ENCODE data around the gene KRTAP12-3.
"Not testable (repeated sequence)": the region's sequence is repeated elsewhere in the genome, so short reads cannot be mapped to it uniquely, and the experiment has no call there.

KRTAP12-3 gene

GRCh38 chr21:44657635-44658540 is at the start of gene KRTAP12-3:
Gene KRTAP12-3 (plus strand): TSS chr21:44657932. CDS start chr21:44657980, 48 bp downstream.
- DNase-seq = no peak

- no peak for DNase-seq
Observed at GRCh38 chr21:44609193-44609592, 48.5 kb upstream of the KRTAP12-3 start.

GRCh38 chr21:44610157-44610843 is 47.4 kb upstream of the KRTAP12-3 start:
- DNase-seq = not testable (repeated sequence)

- DNase-seq = no peak
Observed at GRCh38 chr21:44611551-44611950, 46.2 kb upstream of the KRTAP12-3 start.

- no peak for DNase-seq
Observed at GRCh38 chr21:44612029-44612486, 45.7 kb upstream of the KRTAP12-3 start, which contains the start of gene KRTAP10-8. Gene KRTAP10-8 (plus strand): TSS chr21:44612079. CDS start chr21:44612101, 22 bp downstream.

GRCh38 chr21:44612669-44613229 is 45.0 kb upstream of the KRTAP12-3 start:
- no peak for DNase-seq

- no peak for DNase-seq
Observed at GRCh38 chr21:44613386-44614155, 44.2 kb upstream of the KRTAP12-3 start.

GRCh38 chr21:44614161-44614631 is 43.5 kb upstream of the KRTAP12-3 start:
- no peak for DNase-seq

- no peak for DNase-seq
Observed at GRCh38 chr21:44614961-44615391, 42.8 kb upstream of the KRTAP12-3 start.

- DNase-seq = no peak
Observed at GRCh38 chr21:44615466-44615865, 42.3 kb upstream of the KRTAP12-3 start.

GRCh38 chr21:44615911-44616590 is 41.7 kb upstream of the KRTAP12-3 start:
- no peak for DNase-seq

- no peak for DNase-seq
Observed at GRCh38 chr21:44616591-44616926, 41.2 kb upstream of the KRTAP12-3 start.

- no peak for DNase-seq
Observed at GRCh38 chr21:44617071-44617501, 40.6 kb upstream of the KRTAP12-3 start.

GRCh38 chr21:44618504-44618903 is 39.2 kb upstream of the KRTAP12-3 start:
- DNase-seq = peak in 1 of 2 donors; percentile 7

GRCh38 chr21:44618909-44619308 is 38.8 kb upstream of the KRTAP12-3 start:
- peak; percentile 19 to 31 for DNase-seq

- no peak for DNase-seq
Observed at GRCh38 chr21:44619886-44620285, 37.8 kb upstream of the KRTAP12-3 start.

- no peak for DNase-seq
Observed at GRCh38 chr21:44623575-44623974, 34.2 kb upstream of the KRTAP12-3 start.

- no peak for DNase-seq
Observed at GRCh38 chr21:44625756-44626155, 32.0 kb upstream of the KRTAP12-3 start.

GRCh38 chr21:44626262-44626661 is 31.5 kb upstream of the KRTAP12-3 start:
- no peak for DNase-seq

- no peak for DNase-seq
Observed at GRCh38 chr21:44626673-44627143, 31.0 kb upstream of the KRTAP12-3 start, which contains the start of gene KRTAP10-9. Gene KRTAP10-9 (plus strand): TSS chr21:44627093. CDS start chr21:44627172, 79 bp downstream.

GRCh38 chr21:44627181-44627822 is 30.4 kb upstream of the KRTAP12-3 start:
- not testable (repeated sequence) for DNase-seq
